MM.1S (cell line): Measurements from ENCODE around the gene UNC5C.

Experiments used
- EZH2 ChIP-seq: fragments of 300-600 bp; sonication (generic); optimal IDR thresholded peaks from 2 replicates; pipeline ENCODE3; 2017; ENCODE audit warnings: low read depth, mild to moderate bottlenecking, antibody characterized with exemption, low read length, mixed read lengths
- EZH2phosphoT487 ChIP-seq: fragments of 300-600 bp; sonication (generic); IDR thresholded peaks from 2 replicates; pipeline ENCODE4 v1.6.1; 2018; ENCODE audit warnings: antibody characterized with exemption, low read length
- TF ChIP-seq, protein P1 (sequence below): fragments of 300-600 bp; sonication (generic); IDR thresholded peaks from 2 replicates; pipeline ENCODE4 v1.5.1; 2016; ENCODE audit warnings: antibody characterized with exemption, low read length, mixed read lengths

DNA sequence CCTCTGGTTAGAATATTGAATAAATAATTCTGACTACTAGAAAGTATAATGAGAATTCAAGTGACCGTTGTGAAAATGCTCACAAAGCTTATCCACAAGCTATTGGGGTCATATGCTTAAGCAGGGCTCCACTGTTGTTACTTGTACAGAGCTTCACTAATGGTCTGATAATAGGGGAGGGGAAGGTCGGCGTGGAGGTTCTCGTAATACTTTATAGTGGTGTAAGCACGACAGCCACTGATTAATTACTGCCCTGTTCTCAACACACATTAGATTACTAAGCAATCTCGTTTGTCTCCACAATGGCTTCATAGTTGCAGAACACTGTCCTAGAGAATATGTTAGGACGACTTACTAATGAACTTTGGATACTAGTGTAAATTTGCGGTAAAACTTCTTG is 11.6 kb downstream of the UNC5C start:
- TF ChIP-seq, protein P1, sequence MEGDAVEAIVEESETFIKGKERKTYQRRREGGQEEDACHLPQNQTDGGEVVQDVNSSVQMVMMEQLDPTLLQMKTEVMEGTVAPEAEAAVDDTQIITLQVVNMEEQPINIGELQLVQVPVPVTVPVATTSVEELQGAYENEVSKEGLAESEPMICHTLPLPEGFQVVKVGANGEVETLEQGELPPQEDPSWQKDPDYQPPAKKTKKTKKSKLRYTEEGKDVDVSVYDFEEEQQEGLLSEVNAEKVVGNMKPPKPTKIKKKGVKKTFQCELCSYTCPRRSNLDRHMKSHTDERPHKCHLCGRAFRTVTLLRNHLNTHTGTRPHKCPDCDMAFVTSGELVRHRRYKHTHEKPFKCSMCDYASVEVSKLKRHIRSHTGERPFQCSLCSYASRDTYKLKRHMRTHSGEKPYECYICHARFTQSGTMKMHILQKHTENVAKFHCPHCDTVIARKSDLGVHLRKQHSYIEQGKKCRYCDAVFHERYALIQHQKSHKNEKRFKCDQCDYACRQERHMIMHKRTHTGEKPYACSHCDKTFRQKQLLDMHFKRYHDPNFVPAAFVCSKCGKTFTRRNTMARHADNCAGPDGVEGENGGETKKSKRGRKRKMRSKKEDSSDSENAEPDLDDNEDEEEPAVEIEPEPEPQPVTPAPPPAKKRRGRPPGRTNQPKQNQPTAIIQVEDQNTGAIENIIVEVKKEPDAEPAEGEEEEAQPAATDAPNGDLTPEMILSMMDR, result no peak
- TF ChIP-seq EZH2 (no peak), EZH2phosphoT487 (no peak)
